Psoas muscle (tissue), 8 donors: Measurements from ENCODE around the gene RIOX2. TPM values are rescaled to one million over a fixed set of nuclear protein-coding genes. Genes with fewer than 3 reads are reported as not detected.

ENCODE experiments used
- ATAC-seq, 4 donors: fragments of 200-7000 bp; cut with Tn5 transposase; one replicate each; pipeline ENCODE4 v1.9.1; 2020; ENCODE audit warnings: moderate library complexity in 3 of 4, mild to moderate bottlenecking in 2 of 4
- DNase-seq, 2 donors: peaks; one replicate each; pipeline ENCODE4 v3.0.0-alpha.2; 2020
- H3K27ac ChIP-seq: fragments of 200-600 bp; one replicate; pipeline ENCODE4 v1.8.0; 2022
- H3K27me3 ChIP-seq, 3 donors: fragments of 200-600 bp in 1 of 3; one replicate each; pipeline versions ENCODE4 v1.6.1 to v1.8.0; 2013 to 2022; ENCODE audit warnings: low read length in 2 of 3, mild to moderate bottlenecking in 2 of 3, moderate library complexity in 1 of 3; ENCODE audit not compliant: insufficient read depth in 3 of 3
- H3K36me3 ChIP-seq, 2 donors: fragments of 200-600 bp in 1 of 2; one replicate each; pipeline versions ENCODE4 v1.6.1 to v1.8.0; 2013 to 2022; ENCODE audit warnings: low read depth in 1 of 2, mild to moderate bottlenecking in 1 of 2, moderate library complexity in 1 of 2; ENCODE audit not compliant: insufficient read depth in 1 of 2
- H3K4me1 ChIP-seq: fragments of 200-600 bp; one replicate; pipeline ENCODE4 v1.8.0; 2022
- H3K4me3 ChIP-seq: fragments of 200-600 bp; one replicate; pipeline ENCODE4 v1.8.0; 2022; ENCODE audit warnings: mild to moderate bottlenecking
- H3K9me3 ChIP-seq: fragments of 200-600 bp; one replicate; pipeline ENCODE4 v1.8.0; 2022
- WGBS, 3 donors: extraction: QIAGEN DNeasy Blood & Tissue Kit; methylation state at CpG; one replicate each; pipeline versions ENCODE4 v1.1.6 to v1.1.7; 2013; 5-methylcytosine and 5-hydroxymethylcytosine counted together
- intact Hi-C, 2 donors: fragments of 100-400 bp; cut with DNase I; formaldehyde crosslinking; loops; one replicate each; pipeline versions ENCODE4 v1.11.0 to v1.14.2; 2022
- polyA plus RNA-seq, 3 donors: library from polyadenylated mRNA; stranded (reverse); fragments of 200-250 nt; gene quantifications; one replicate each; pipeline ENCODE4 v1.2.3, GENCODE V29; 2013
- total RNA-seq, 4 donors: library from RNA; stranded (reverse); fragmentation: NEBNext Ultra II Directional in 2 of 4; extraction: Animal tissue kit (Norgen Biotek cat#: 25700) in 2 of 4; gene quantifications; one replicate each; pipeline versions ENCODE4 v1.2.1 to v1.2.4, GENCODE V29; 2021 to 2023
- TF ChIP-seq, protein P1 (sequence below): fragments of 200-600 bp; IDR thresholded peaks from one replicate; pipeline ENCODE4 v1.8.0; 2022; ENCODE audit warnings: antibody characterized with exemption
- donor health status: healthy with polysubstance abuse.
- donor health status: DM: no; HTN: no; CAD: no; lungs with moderate emphysema.
- donor health status: Bipolar disorder and iron deficiency.
- donor health status: healthy.
- donor health status: DM: yes; HTN: yes; CAD: no.
- donor health status: DM: no; HTN: no; CAD: no.
- donor health status: DM: no; HTN: no; CAD: no.
- donor health status: DM: yes; HTN: yes; CAD: no.

Gene RIOX2
- total and polyA plus RNA-seq, 7 donors, result 16.7 to 66.2 (median 32.2) TPM

DNA sequence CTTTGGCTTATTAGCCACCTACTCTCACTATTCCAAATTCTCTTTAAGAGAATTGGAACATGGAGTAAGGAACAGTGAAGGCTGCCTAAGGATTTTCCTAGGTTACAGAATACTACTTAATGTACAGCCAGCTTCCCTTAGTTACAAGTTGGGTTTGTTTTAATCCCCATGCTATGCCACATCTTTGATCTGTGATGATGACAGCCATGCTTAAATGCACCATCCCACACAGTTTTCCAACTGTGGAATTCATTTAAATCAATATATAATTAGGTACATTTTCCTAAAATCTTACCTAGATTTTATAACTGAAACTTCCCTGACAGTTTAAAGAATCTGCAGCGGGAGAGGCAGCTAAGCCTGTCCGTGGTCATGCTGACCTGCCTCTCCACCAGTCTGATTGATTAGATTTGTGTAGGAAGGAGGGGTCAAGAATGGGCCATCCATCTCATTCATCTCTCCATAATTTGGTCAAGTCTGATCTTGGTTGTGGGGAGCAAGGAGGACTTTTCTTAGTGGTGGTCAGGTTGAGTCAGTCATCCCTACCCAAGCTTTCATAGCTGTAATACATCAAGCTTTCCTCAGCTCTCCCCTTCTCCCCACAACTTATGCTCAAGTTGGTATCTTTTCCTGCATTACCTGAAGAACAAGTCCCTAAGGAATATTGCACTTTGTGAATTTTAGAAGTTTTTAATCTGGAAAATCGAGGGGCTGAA, 37.1 kb downstream of the RIOX2 start:
- peaks cover 4 to 81% of the 10 kb centered on the region in 2 donors for H3K36me3 ChIP-seq
- H3K4me3 ChIP-seq, result no peak overlapping the region
- H3K27ac ChIP-seq, result no peak overlapping the region
- ATAC-seq, result no peak
- H3K27me3 ChIP-seq, result no peaks in the 10 kb centered on the region
- intact Hi-C loops, result loop anchor here in 1 of 2 donors (10.0 kb wide), 1 partner anchor 140 kb away; no protein-coding TSS in a partner anchor
- WGBS, 3 donors, result 89 to 94% (median 91%) methylated on average over 3 of the region's 3 CpGs
- peaks cover 11% of the 10 kb centered on the region for H3K4me1 ChIP-seq
- no peaks in the 10 kb centered on the region for H3K9me3 ChIP-seq
- TF ChIP-seq, protein P1, sequence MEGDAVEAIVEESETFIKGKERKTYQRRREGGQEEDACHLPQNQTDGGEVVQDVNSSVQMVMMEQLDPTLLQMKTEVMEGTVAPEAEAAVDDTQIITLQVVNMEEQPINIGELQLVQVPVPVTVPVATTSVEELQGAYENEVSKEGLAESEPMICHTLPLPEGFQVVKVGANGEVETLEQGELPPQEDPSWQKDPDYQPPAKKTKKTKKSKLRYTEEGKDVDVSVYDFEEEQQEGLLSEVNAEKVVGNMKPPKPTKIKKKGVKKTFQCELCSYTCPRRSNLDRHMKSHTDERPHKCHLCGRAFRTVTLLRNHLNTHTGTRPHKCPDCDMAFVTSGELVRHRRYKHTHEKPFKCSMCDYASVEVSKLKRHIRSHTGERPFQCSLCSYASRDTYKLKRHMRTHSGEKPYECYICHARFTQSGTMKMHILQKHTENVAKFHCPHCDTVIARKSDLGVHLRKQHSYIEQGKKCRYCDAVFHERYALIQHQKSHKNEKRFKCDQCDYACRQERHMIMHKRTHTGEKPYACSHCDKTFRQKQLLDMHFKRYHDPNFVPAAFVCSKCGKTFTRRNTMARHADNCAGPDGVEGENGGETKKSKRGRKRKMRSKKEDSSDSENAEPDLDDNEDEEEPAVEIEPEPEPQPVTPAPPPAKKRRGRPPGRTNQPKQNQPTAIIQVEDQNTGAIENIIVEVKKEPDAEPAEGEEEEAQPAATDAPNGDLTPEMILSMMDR, result no peak
- no peak for DNase-seq

DNA sequence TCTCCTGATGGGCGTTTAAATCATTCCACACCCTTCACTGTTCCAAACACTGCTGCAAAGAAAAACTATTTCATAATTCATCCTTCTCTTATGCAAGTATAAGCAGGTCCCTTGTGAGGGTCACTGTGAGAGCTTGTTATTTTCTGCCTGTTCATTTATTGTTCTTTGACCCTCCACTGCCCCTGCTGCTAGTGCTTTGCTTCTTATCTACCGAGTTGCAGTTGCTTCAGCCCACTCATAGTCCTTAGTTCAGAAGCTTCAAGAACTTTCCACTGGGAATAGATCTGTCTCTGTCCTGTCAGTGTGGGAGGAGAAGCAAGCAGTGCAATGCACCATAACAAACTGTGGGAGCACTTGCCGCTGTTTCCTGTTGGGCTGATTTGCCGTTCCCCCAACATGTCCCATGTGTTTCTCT, 39.8 kb downstream of the RIOX2 start:
- H3K4me3 ChIP-seq, result no peak overlapping the region
- intact Hi-C loops, result loop anchor here in 1 of 2 donors (10.0 kb wide), 1 partner anchor 138 kb away; no protein-coding TSS in a partner anchor
- H3K27ac ChIP-seq, result no peak overlapping the region
- no peaks in the 10 kb centered on the region for H3K9me3 ChIP-seq
- H3K27me3 ChIP-seq, result no peaks in the 10 kb centered on the region
- peak in 3 of 4 donors; percentile 15 to 30 (median 27) for ATAC-seq
- H3K36me3 ChIP-seq, result peaks cover 3 to 73% of the 10 kb centered on the region in 2 donors
- 57 to 74% (median 67%) methylated on average over 4 of the region's 4 CpGs for WGBS, 3 donors
- no peak for DNase-seq
- TF ChIP-seq, protein P1, result no peak
- H3K4me1 ChIP-seq, result peaks cover 19% of the 10 kb centered on the region

DNA sequence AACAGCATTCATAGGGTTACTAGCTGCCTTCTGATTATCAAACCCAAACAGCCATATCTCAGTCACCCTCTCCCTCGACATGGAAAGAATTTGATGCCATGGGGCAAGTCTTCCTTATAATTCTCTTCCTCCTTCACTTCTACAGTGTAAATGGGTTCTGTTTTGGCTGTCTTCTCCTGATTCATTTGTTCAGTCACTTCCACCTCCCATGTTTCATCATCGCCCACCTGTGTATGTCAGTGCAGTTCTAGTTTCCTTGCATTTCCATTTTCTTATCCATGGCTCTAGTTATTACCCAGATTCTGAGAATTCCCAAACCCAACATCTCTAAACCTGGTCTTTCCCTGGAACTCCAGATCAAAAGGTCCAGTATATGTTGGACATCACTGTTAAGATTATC, 41.0 kb downstream of the RIOX2 start:
- TF ChIP-seq, protein P1, result no peak
- peaks cover 19% of the 10 kb centered on the region for H3K4me1 ChIP-seq
- no peaks in the 10 kb centered on the region for H3K9me3 ChIP-seq
- H3K4me3 ChIP-seq, result no peak overlapping the region
- WGBS, 3 donors, result 60 to 66% (median 62%) methylated on average over 2 of the region's 2 CpGs
- peaks cover 2 to 72% of the 10 kb centered on the region in 2 donors for H3K36me3 ChIP-seq
- no peaks in the 10 kb centered on the region for H3K27me3 ChIP-seq
- ATAC-seq (no peak), DNase-seq (no peak)
- no peak overlapping the region for H3K27ac ChIP-seq
- intact Hi-C loops, result loop anchor here in 1 of 2 donors (10.0 kb wide), 1 partner anchor 136 kb away; no protein-coding TSS in a partner anchor

DNA sequence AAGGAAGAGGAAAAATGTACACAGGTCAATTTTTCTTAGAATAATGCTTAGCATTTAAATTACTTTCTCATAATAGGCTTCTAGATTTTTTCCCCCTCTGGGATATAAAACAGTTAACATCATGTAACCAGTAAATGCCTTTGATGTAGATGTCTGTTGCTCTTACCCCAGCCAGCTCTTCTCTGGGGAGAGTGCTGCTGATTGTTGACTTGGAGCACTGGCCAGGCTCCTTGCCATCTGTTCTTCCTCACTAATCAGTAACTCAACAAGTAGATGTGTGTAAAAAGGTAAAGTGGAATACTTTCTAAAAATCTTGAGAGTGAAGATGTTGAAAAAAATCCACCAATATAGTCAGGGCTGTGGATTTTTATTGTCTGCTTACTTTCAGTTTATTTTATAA, 42.2 kb downstream of the RIOX2 start:
- Histone ChIP-seq H3K9me3 (no peaks in the 10 kb centered on the region), H3K36me3 (peaks cover 2 to 72% of the 10 kb centered on the region in 2 donors), H3K4me3 (no peak overlapping the region), H3K27ac (no peak overlapping the region), H3K4me1 (peaks cover 19% of the 10 kb centered on the region), H3K27me3 (no peaks in the 10 kb centered on the region)
- intact Hi-C loops, result loop anchor here in 1 of 2 donors (10.0 kb wide), 1 partner anchor 135 kb away; no protein-coding TSS in a partner anchor
- DNase-seq (no peak), ATAC-seq (no peak)
- TF ChIP-seq, protein P1, result no peak
